C4-2B (cell line): Measurements from ENCODE around the gene MYLK.

ENCODE experiments used
- ZFX ChIP-seq: fragments of 450-650 bp; IDR thresholded peaks from 2 replicates; pipeline ENCODE4 v1.6.1; 2017
- TF ChIP-seq, protein P1 (sequence below): fragments of 450-650 bp; conservative IDR thresholded peaks from 2 replicates; pipeline ENCODE4 v1.5.1; 2017; ENCODE audit warnings: mild to moderate bottlenecking

DNA sequence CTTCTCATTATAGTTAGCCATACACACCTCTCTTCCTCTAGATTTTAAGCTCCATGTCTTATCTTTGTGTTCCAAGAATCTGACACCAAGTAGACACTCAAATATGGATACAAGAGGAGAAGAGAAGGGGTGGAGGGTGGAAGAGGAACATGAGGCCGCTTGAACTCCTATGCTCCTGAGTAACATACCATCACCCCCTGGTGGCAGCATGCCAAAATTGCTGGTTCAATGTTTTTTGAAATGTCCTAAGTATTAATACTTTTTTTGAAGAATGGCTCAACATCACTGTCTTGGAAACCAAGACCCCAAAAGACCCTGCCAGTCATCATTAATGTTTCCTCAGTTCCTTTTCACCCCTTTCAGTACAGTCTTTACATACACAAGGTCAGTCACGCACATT is 227.4 kb downstream of the MYLK start:
- TF ChIP-seq, protein P1, sequence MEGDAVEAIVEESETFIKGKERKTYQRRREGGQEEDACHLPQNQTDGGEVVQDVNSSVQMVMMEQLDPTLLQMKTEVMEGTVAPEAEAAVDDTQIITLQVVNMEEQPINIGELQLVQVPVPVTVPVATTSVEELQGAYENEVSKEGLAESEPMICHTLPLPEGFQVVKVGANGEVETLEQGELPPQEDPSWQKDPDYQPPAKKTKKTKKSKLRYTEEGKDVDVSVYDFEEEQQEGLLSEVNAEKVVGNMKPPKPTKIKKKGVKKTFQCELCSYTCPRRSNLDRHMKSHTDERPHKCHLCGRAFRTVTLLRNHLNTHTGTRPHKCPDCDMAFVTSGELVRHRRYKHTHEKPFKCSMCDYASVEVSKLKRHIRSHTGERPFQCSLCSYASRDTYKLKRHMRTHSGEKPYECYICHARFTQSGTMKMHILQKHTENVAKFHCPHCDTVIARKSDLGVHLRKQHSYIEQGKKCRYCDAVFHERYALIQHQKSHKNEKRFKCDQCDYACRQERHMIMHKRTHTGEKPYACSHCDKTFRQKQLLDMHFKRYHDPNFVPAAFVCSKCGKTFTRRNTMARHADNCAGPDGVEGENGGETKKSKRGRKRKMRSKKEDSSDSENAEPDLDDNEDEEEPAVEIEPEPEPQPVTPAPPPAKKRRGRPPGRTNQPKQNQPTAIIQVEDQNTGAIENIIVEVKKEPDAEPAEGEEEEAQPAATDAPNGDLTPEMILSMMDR = no peak; the same call in 1 of the 2 replicates
- TF ChIP-seq ZFX = no peak
